Choroid plexus epithelial cell (primary cell): Measurements from ENCODE around the gene FCAMR.

Source experiments
- DNase-seq: peaks from one replicate; pipeline ENCODE4 v3.0.0-alpha.2; 2010; ENCODE audit warnings: low read depth
- H3K4me3 ChIP-seq: 2 replicates; pipeline ENCODE4 v1.5.1; 2011; ENCODE audit warnings: low read depth, mild to moderate bottlenecking, control low read depth, low read length, moderate library complexity
- CTCF ChIP-seq: conservative IDR thresholded peaks from 2 replicates; pipeline ENCODE4 v1.5.1; 2011; ENCODE audit warnings: low read depth, mild to moderate bottlenecking, control low read depth, inconsistent platforms, low read length, moderate library complexity

Gene FCAMR

GRCh38 chr1:206978259-206978658, 8.0 kb upstream of the FCAMR start:
- no peak for TF ChIP-seq CTCF
- H3K4me3 ChIP-seq: no peak overlapping the region
- no peak for DNase-seq

GRCh38 chr1:206975306-206975705, 5.0 kb upstream of the FCAMR start:
- DNase-seq: no peak
- no peak for TF ChIP-seq CTCF
- H3K4me3 ChIP-seq: no peak overlapping the region

- TF ChIP-seq CTCF: no peak
- DNase-seq: no peak
- no peak overlapping the region for H3K4me3 ChIP-seq
These were observed 3.9 kb upstream of the FCAMR start for GRCh38 chr1:206974140-206974539.

GRCh38 chr1:206972728-206973127, 2.5 kb upstream of the FCAMR start:
- H3K4me3 ChIP-seq: no peak overlapping the region
- no peak for TF ChIP-seq CTCF
- DNase-seq: no peak

- no peak overlapping the region for H3K4me3 ChIP-seq
- no peak for TF ChIP-seq CTCF
- DNase-seq: no peak
These were observed 882 bp upstream of the FCAMR start for GRCh38 chr1:206971029-206971655.

- no peak overlapping the region for H3K4me3 ChIP-seq
- no peak for TF ChIP-seq CTCF
- DNase-seq: no peak
These were observed 1.2 kb downstream of the FCAMR start for GRCh38 chr1:206969090-206969489.

GRCh38 chr1:206967096-206967849, 3.0 kb downstream of the FCAMR start:
- no peak for TF ChIP-seq CTCF
- H3K4me3 ChIP-seq: no peak overlapping the region
- DNase-seq: peak; percentile 46
